Activated CD4-positive, alpha-beta T cell treated with anti-CD3 and anti-CD28 coated beads, Interleukin-2, amount 10 ng/mL, durations not matched to agents 24 days and 14 days (primary cell): ENCODE measurements around the gene CLDN6. TPM values are rescaled to one million over a fixed set of nuclear protein-coding genes. Genes with fewer than 3 reads are reported as not detected.
A peak's percentile ranks its signal among the peaks of the same experiment; 100 is the strongest.

Experiments used
- DNase-seq: peaks from one replicate; pipeline ENCODE4 v3.0.0; 2022
- H3K27ac Mint-ChIP-seq: one replicate; pipeline ENCODE4 v1.8.0; 2022; ENCODE audit warnings: mild to moderate bottlenecking, mixed read lengths
- H3K27me3 Mint-ChIP-seq: one replicate; pipeline ENCODE4 v1.8.0; 2022; ENCODE audit warnings: mixed read lengths
- H3K36me3 Mint-ChIP-seq: one replicate; pipeline ENCODE4 v1.8.0; 2022; ENCODE audit warnings: low read depth, mild to moderate bottlenecking, mixed read lengths
- H3K4me1 Mint-ChIP-seq: one replicate; pipeline ENCODE4 v1.8.0; 2021; ENCODE audit warnings: mixed read lengths
- H3K4me3 Mint-ChIP-seq: one replicate; pipeline ENCODE4 v1.8.0; 2022; ENCODE audit warnings: mild to moderate bottlenecking, moderate library complexity, mixed read lengths
- H3K9me3 Mint-ChIP-seq: one replicate; pipeline ENCODE4 v1.8.0; 2021; ENCODE audit warnings: mixed read lengths
- intact Hi-C: fragments of 100-400 bp; cut with micrococcal nuclease; formaldehyde crosslinking; loops from one replicate; pipeline ENCODE4 v1.15.1; 2023
- total RNA-seq: library from RNA; stranded (reverse); gene quantifications from 2 replicates; pipeline ENCODE4 v1.2.3, GENCODE V29; 2022

Gene CLDN6
- total RNA-seq, 1 donor from 2014 or later, result not detected

GRCh38 chr16:2968738-2969544 is 49.0 kb downstream of the CLDN6 start, which contains the start of gene PAQR4:
TSS of gene PAQR4 (plus strand) at chr16:2969348. CDS start at chr16:2969675, 327 bp downstream.
- H3K9me3 Mint-ChIP-seq, result no peaks in the 10 kb centered on the region
- peak within 1 kb of the TSS; percentile 84 for H3K4me3 Mint-ChIP-seq
- DNase-seq, result peak; percentile 97
- H3K27me3 Mint-ChIP-seq, result peaks cover 18% of the 10 kb centered on the region
- H3K27ac Mint-ChIP-seq, result peak within 1 kb of the TSS; percentile 76
- intact Hi-C loops, result no loop called here
- peaks cover 17% of the 10 kb centered on the region for H3K36me3 Mint-ChIP-seq
- H3K4me1 Mint-ChIP-seq, result peaks cover 23% of the 10 kb centered on the region

GRCh38 chr16:2968368-2968737 is 49.6 kb downstream of the CLDN6 start:
- H3K4me1 Mint-ChIP-seq, result peaks cover 26% of the 10 kb centered on the region
- no peaks in the 10 kb centered on the region for H3K9me3 Mint-ChIP-seq
- H3K4me3 Mint-ChIP-seq, result peak overlapping the region; percentile 68
- H3K36me3 Mint-ChIP-seq, result peaks cover 17% of the 10 kb centered on the region
- DNase-seq, result no peak
- H3K27me3 Mint-ChIP-seq, result peaks cover 21% of the 10 kb centered on the region
- peak overlapping the region; percentile 47 for H3K27ac Mint-ChIP-seq
- intact Hi-C loops, result no loop called here

GRCh38 chr16:2967721-2968161 is 50.2 kb downstream of the CLDN6 start:
- Mint-ChIP-seq H3K27ac (peak overlapping the region; percentile 25), H3K4me1 (peaks cover 26% of the 10 kb centered on the region), H3K9me3 (no peaks in the 10 kb centered on the region), H3K4me3 (peak overlapping the region; percentile 68), H3K27me3 (peaks cover 23% of the 10 kb centered on the region), H3K36me3 (peaks cover 17% of the 10 kb centered on the region)
- no peak for DNase-seq
- intact Hi-C loops, result no loop called here

- Mint-ChIP-seq H3K36me3 (peaks cover 14% of the 10 kb centered on the region), H3K9me3 (no peaks in the 10 kb centered on the region), H3K27me3 (peaks cover 23% of the 10 kb centered on the region), H3K27ac (no peak overlapping the region), H3K4me3 (no peak overlapping the region), H3K4me1 (peaks cover 25% of the 10 kb centered on the region)
- DNase-seq, result peak; percentile 61
- intact Hi-C loops, result no loop called here
These were observed 50.8 kb downstream of the CLDN6 start for GRCh38 chr16:2967211-2967631.

GRCh38 chr16:2966808-2967191 is 51.2 kb downstream of the CLDN6 start:
- DNase-seq, result peak; percentile 77
- peaks cover 10% of the 10 kb centered on the region for H3K36me3 Mint-ChIP-seq
- peaks cover 26% of the 10 kb centered on the region for H3K27me3 Mint-ChIP-seq
- no peaks in the 10 kb centered on the region for H3K9me3 Mint-ChIP-seq
- H3K4me3 Mint-ChIP-seq, result no peak overlapping the region
- intact Hi-C loops, result no loop called here
- H3K27ac Mint-ChIP-seq, result no peak overlapping the region
- peaks cover 24% of the 10 kb centered on the region for H3K4me1 Mint-ChIP-seq

- DNase-seq, result peak; percentile 59
- Mint-ChIP-seq H3K9me3 (no peaks in the 10 kb centered on the region), H3K4me3 (no peak overlapping the region), H3K36me3 (peaks cover 9% of the 10 kb centered on the region), H3K4me1 (peaks cover 27% of the 10 kb centered on the region), H3K27ac (no peak overlapping the region), H3K27me3 (peaks cover 28% of the 10 kb centered on the region)
- intact Hi-C loops, result no loop called here
These were observed 51.8 kb downstream of the CLDN6 start for GRCh38 chr16:2966043-2966807.

Other genes starting within 250 kb of the CLDN6 start
- gene ELOB, start 240.9 kb downstream of the CLDN6 start, total RNA-seq, result 241 and 259 TPM in 2 replicates
- gene PRSS33, start 230.6 kb downstream of the CLDN6 start, total RNA-seq, result not detected in 2 replicates
- gene PRSS41, start 219.7 kb downstream of the CLDN6 start, total RNA-seq, result not detected in 2 replicates
- gene PRSS21, start 200.9 kb downstream of the CLDN6 start, total RNA-seq, result 10.2 and 11.8 TPM in 2 replicates
- 9.3 and 11.0 TPM in 2 replicates for gene ZG16B, start 187.9 kb downstream of the CLDN6 start, total RNA-seq
- not detected in 2 replicates for gene PRSS22, start 160.0 kb downstream of the CLDN6 start, total RNA-seq
- gene FLYWCH2, start 135.0 kb downstream of the CLDN6 start, total RNA-seq, result 21.2 and 22.2 TPM in 2 replicates
- gene FLYWCH1, start 106.3 kb downstream of the CLDN6 start, total RNA-seq, result 63.9 and 64.5 TPM in 2 replicates
- 0.17 and 0.28 TPM in 2 replicates for gene KREMEN2, start 53.9 kb downstream of the CLDN6 start, total RNA-seq
- 41.0 and 43.3 TPM in 2 replicates for gene PAQR4, start 48.8 kb downstream of the CLDN6 start, total RNA-seq
- gene PKMYT1, start 37.7 kb downstream of the CLDN6 start, total RNA-seq, result 152 TPM in 2 replicates
- gene CLDN9, start 5.3 kb downstream of the CLDN6 start, total RNA-seq, result not detected in 2 replicates
- gene TNFRSF12A, start 2.2 kb upstream of the CLDN6 start, total RNA-seq, result 7.3 TPM in 2 replicates
- gene HCFC1R1, start 5.8 kb upstream of the CLDN6 start, total RNA-seq, result 29.4 TPM in 2 replicates
- 55.3 and 57.0 TPM in 2 replicates for gene THOC6, start 5.9 kb upstream of the CLDN6 start, total RNA-seq
- 0.43 and 0.63 TPM in 2 replicates for gene BICDL2, start 18.8 kb upstream of the CLDN6 start, total RNA-seq
- 8.1 and 10.2 TPM in 2 replicates for gene MMP25, start 28.4 kb upstream of the CLDN6 start, total RNA-seq
- 918 and 934 TPM in 2 replicates for gene IL32, start 47.5 kb upstream of the CLDN6 start, total RNA-seq
- gene ZSCAN10, start 81.1 kb upstream of the CLDN6 start, total RNA-seq, result not detected in 2 replicates
- 0.21 and 0.47 TPM in 2 replicates for gene ZNF205, start 94.4 kb upstream of the CLDN6 start, total RNA-seq
- 9.5 and 10.6 TPM in 2 replicates for gene ZNF213, start 116.8 kb upstream of the CLDN6 start, total RNA-seq
- gene OR1F1, start 170.0 kb upstream of the CLDN6 start, total RNA-seq, result not detected in 2 replicates
- gene ZNF200, start 217.0 kb upstream of the CLDN6 start, total RNA-seq, result 13.1 and 13.4 TPM in 2 replicates
- gene MEFV, start 238.4 kb upstream of the CLDN6 start, total RNA-seq, result not detected in 2 replicates